ENCODE measurements around the gene CYP39A1.
A peak's percentile ranks its signal among the peaks of the same experiment; 100 is the strongest.

Gene CYP39A1

DNA sequence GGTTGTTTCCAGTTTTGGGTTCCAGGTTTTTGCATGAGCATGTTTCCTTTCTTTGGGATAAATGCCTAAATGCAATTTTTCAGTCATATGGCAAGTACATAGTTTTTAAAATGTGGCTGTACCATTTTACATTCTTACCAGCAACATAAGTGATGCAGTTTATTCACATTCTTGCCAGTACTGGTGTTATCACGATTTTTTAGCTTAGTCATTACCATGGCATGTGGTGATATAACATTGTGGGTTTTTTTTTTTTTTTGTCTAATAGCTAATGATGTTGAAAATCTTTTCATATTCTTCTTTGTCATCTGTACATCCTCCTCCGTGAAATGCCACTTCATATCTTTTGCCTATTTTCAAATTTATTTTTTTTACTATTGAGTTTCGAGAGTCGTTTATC, 32.2 kb upstream of the CYP39A1 start:
- Histone ChIP-seq H3K36me3 (no peaks in the 10 kb centered on the region), H3K4me2 (no peak overlapping the region), H3K9ac (no peak overlapping the region), H3K4me3 (no peak overlapping the region), H3K27ac (no peak overlapping the region), H3K4me1 (no peaks in the 10 kb centered on the region), H4K20me1 (no peaks in the 10 kb centered on the region), H3K27me3 (no peaks in the 10 kb centered on the region), H3K9me3 (peaks cover 19% of the 10 kb centered on the region)
- no peak for TF ChIP-seq Cebpa-rat (IDR thresholded peaks at IDR 0.05)

DNA sequence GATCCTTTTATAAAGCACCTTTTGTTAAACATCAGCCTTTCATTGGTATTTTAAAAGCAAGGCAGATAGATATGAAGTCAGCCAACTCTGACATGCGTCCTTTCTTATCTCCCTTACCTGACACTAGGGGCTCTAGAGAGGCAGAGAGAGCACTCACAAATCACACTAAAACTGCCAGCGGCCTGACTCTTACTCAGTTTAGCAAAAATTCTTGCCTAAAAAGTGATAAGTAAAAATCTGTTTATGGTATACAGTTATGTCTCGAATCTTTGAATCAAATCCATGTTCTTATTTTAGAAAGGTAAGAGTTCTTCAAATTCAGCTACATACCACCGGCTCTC, 24.7 kb upstream of the CYP39A1 start:
- Histone ChIP-seq H3K9ac (no peak overlapping the region), H3K4me3 (no peak overlapping the region), H3K27ac (no peak overlapping the region), H3K27me3 (no peaks in the 10 kb centered on the region), H3K9me3 (no peaks in the 10 kb centered on the region), H4K20me1 (no peaks in the 10 kb centered on the region), H3K4me2 (no peak overlapping the region), H3K4me1 (0 out of 2 replicates have a peak, but pooled peaks cover 4% of the 10 kb centered on the region), H3K36me3 (no peaks in the 10 kb centered on the region)
- TF ChIP-seq Cebpa-rat (IDR thresholded peaks at IDR 0.05), result no peak

DNA sequence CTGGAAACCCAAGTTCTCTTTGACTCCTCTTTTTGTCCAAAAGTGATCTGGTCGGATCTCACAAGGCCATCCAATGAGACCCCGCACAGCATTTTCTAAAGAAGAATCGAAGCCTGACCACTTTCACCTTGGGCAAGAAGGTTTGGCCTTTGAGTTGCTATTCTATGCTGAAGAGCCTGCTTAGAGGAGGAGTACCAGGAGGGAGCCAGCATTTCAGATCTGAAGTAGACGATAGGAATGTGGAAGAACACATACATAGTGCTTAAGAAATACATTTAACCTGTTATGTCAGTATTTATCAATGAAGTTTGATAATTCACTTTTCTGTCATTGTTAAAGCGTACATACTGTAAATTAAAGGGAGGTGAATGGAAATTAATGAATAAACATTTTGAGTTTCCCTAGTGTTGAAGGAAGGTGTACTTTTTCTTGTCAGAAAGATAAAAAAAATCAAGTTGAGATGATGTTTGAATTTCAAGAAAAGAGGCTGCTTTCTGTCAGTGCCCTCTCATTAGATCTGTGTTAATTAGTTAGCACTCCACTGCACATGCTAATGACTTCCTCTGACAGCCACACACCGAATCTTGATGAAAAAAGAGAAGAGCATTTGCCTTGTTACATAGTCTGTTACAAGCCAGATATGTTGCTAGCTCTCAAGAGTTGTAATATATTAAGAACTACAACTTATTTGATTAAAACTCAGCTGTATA, 24.1 kb upstream of the CYP39A1 start:
- no peak overlapping the region for H3K27ac ChIP-seq
- H3K4me2 ChIP-seq, result no peak overlapping the region
- H3K4me3 ChIP-seq, result no peak overlapping the region
- H3K9me3 ChIP-seq, result no peaks in the 10 kb centered on the region
- no peaks in the 10 kb centered on the region for H3K27me3 ChIP-seq
- H3K4me1 ChIP-seq, result 0 out of 2 replicates have a peak, but pooled peaks cover 4% of the 10 kb centered on the region
- no peaks in the 10 kb centered on the region for H3K36me3 ChIP-seq
- H4K20me1 ChIP-seq, result no peaks in the 10 kb centered on the region
- no peak overlapping the region for H3K9ac ChIP-seq
- TF ChIP-seq Cebpa-rat (IDR thresholded peaks at IDR 0.05), result no peak

DNA sequence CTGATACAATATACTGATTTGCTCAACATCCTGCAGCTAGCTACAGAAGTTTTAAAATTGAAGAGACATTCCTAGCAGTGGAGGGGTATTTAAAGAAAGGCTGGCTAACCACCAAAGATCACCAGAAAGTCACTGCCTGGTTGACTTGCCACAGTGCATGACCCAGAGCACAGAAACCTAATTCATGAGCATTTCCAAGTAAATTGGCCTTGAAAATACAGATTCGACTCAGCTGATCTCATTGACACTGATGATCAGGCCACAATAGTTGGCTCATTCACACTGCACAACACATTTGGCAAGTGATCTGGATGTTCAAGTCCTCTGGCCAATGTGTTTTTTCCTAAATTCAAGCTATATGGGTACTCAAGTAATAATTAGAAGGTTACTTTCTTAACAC, 21.8 kb upstream of the CYP39A1 start:
- Histone ChIP-seq H3K4me1 (0 out of 2 replicates have a peak, but pooled peaks cover 4% of the 10 kb centered on the region), H3K4me3 (no peak overlapping the region), H3K27ac (no peak overlapping the region), H3K36me3 (no peaks in the 10 kb centered on the region), H3K27me3 (no peaks in the 10 kb centered on the region), H3K9me3 (no peaks in the 10 kb centered on the region), H3K4me2 (no peak overlapping the region), H4K20me1 (no peaks in the 10 kb centered on the region), H3K9ac (no peak overlapping the region)
- no peak for TF ChIP-seq Cebpa-rat (IDR thresholded peaks at IDR 0.05)

DNA sequence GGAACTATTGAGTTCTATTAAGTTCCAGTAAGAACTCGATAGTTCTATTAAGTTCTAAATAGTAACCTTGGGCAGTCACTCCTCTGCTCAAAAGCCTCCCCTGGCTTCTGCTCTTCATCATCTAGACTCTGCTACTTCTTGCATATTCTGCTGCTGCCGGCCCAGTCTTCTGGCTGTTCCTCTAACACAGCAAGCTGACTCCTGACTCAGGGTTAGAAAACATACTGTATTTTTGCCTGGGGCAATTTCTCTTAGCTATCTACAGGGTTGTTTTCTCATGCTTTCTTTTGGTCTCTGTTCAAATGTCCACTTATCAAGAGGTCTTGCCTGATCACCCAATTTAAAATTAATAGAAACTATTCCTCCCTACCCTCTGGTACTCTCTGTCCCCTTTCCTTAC, 14.8 kb upstream of the CYP39A1 start:
- no peak for TF ChIP-seq Cebpa-rat (IDR thresholded peaks at IDR 0.05)
- H3K36me3 ChIP-seq, result no peaks in the 10 kb centered on the region
- H3K4me3 ChIP-seq, result no peak overlapping the region
- no peaks in the 10 kb centered on the region for H3K4me1 ChIP-seq
- no peak overlapping the region for H3K9ac ChIP-seq
- H3K9me3 ChIP-seq, result no peaks in the 10 kb centered on the region
- no peaks in the 10 kb centered on the region for H3K27me3 ChIP-seq
- H4K20me1 ChIP-seq, result no peaks in the 10 kb centered on the region
- H3K27ac ChIP-seq, result no peak overlapping the region
- no peak overlapping the region for H3K4me2 ChIP-seq

DNA sequence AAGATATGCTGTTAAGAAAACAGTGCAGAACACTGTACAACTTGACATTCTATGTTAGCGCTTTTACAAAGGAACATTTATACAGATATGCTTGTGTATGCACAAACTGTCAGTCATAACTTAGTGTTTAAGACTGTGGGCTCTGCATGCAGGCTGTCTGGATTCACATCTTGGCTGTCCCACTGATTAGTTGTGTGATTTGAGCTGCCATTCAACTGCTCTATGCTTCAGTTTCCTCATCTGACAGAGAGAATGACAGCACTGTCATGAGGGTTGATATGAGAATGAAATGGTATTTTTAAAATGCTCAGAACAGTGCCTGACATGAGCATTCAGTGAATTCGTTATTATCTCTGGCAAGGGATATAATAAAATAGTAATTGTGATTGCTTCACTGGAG, 8.9 kb upstream of the CYP39A1 start:
- Histone ChIP-seq H4K20me1 (no peaks in the 10 kb centered on the region), H3K9ac (no peak overlapping the region), H3K9me3 (no peaks in the 10 kb centered on the region), H3K36me3 (no peaks in the 10 kb centered on the region), H3K4me3 (no peak overlapping the region), H3K4me1 (no peaks in the 10 kb centered on the region), H3K4me2 (no peak overlapping the region), H3K27me3 (no peaks in the 10 kb centered on the region), H3K27ac (no peak overlapping the region)
- TF ChIP-seq Cebpa-rat (IDR thresholded peaks at IDR 0.05), result no peak

DNA sequence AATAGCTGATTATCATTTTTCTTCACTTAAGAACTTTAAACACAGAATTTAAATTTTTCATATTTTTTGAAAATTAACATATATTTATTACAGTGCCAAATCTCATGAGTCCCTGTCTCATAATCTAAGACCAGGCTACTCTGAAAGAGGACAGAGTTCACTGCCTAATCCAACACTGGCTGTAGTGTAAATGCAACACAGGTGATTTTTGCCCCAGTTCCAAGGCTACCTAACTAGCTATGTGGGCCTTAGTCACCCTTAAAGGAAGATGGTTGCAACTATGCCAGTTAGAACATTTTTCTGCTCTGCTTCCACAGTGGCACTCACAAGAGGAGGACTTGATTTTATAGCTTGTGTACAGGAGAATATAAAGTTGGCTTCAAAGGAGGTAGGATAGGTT, 5.0 kb upstream of the CYP39A1 start:
- Histone ChIP-seq H3K4me1 (no peaks in the 10 kb centered on the region), H3K4me2 (no peak overlapping the region), H3K27me3 (peaks cover 15% of the 10 kb centered on the region), H3K36me3 (no peaks in the 10 kb centered on the region), H3K9me3 (peaks cover 7% of the 10 kb centered on the region; the same call in 1 of the 2 replicates), H4K20me1 (no peaks in the 10 kb centered on the region), H3K4me3 (no peak overlapping the region), H3K9ac (no peak overlapping the region), H3K27ac (no peak overlapping the region)
- no peak for TF ChIP-seq Cebpa-rat (IDR thresholded peaks at IDR 0.05)

DNA sequence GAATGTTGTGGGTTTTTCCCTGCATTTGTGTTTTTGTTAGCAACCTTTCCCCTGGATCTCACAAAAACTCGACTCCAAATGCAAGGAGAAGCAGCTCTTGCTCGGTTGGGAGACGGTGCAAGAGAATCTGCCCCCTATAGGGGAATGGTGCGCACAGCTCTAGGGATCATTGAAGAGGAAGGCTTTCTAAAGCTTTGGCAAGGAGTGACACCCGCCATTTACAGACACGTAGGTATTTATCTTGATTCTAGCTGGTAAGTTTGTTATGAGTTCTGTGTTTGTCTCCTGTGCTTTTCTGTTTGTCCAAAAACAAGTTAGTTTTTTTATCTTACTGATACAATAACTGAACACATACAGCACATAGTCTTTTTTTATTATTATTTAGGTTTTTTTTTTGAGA, 3.2 kb upstream of the CYP39A1 start:
- Histone ChIP-seq H3K9ac (no peak overlapping the region), H3K4me1 (peaks cover 6% of the 10 kb centered on the region; the same call in 1 of the 2 replicates), H3K36me3 (no peaks in the 10 kb centered on the region), H3K4me2 (no peak overlapping the region), H3K27ac (no peak overlapping the region), H3K27me3 (peaks cover 20% of the 10 kb centered on the region), H3K9me3 (peaks cover 8% of the 10 kb centered on the region; the same call in 1 of the 2 replicates), H4K20me1 (no peaks in the 10 kb centered on the region), H3K4me3 (no peak overlapping the region)
- TF ChIP-seq Cebpa-rat (IDR thresholded peaks at IDR 0.05), result no peak

DNA sequence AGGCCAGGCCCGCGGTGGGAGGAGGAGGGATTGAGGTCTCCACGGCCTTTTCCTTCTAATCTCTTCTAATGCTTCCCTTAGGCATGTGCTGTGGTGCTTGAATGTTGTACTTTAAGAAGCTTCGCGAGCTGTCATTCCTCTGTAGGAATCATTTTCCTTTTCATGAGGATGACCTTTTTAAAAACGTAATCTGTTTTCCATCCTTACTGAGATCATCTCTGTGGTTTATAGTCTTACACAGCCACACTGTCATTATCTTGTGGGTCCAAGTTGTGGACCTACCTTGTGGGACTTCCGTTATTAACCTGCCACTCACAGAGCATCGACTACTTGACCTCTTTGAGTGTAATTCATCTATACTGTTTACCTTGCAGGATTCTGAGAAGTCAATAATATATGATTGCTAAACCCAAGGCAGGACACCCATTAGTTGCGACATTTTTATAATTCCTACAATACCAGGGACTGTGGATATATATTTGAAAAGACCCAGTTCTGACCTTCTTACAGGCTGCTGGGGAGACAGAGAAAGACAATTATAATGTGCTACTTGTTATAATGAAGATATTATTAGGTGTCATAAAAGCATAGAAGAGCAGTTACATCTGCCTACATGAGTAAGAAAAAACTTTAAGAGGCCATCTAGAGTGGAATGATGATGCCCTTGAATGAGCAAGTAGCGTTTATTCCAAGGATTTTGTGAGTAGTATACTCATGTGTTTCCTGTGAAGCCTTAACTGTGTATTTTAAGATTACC, 999 bp upstream of the CYP39A1 start:
- Histone ChIP-seq H4K20me1 (no peaks in the 10 kb centered on the region), H3K36me3 (no peaks in the 10 kb centered on the region), H3K9ac (peak overlapping the region; percentile 34; the same call in 1 of the 2 replicates), H3K27ac (no peak overlapping the region), H3K4me3 (peak overlapping the region; percentile 76), H3K27me3 (peaks cover 20% of the 10 kb centered on the region), H3K9me3 (peaks cover 8% of the 10 kb centered on the region; the same call in 1 of the 2 replicates), H3K4me2 (peak overlapping the region; percentile 82), H3K4me1 (peaks cover 6% of the 10 kb centered on the region; the same call in 1 of the 2 replicates)
- no peak for TF ChIP-seq Cebpa-rat (IDR thresholded peaks at IDR 0.05)

DNA sequence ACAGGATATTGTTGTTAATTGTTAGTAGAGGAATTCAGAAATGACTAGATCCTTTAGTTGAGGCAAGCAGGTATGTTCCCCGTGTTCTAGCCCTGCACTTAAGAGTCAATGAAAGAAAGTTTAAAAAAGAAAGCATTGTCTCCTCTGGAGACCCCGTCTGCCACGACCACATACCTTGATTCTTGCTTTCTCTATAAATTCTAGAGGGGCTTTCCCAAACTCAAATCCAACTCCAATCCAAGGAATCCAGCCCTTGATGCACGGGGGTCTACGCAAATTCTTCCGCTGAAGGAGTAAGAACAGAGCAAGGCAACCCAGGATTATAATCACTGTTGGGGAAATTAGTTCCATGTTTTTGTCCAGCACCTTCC, 401 bp downstream of the CYP39A1 start:
- Histone ChIP-seq H3K36me3 (no peaks in the 10 kb centered on the region), H3K27ac (no peak overlapping the region), H3K9ac (no peak overlapping the region; the same call in 1 of the 2 replicates), H3K27me3 (peaks cover 20% of the 10 kb centered on the region), H3K9me3 (peaks cover 8% of the 10 kb centered on the region; the same call in 1 of the 2 replicates), H3K4me1 (peaks cover 6% of the 10 kb centered on the region; the same call in 1 of the 2 replicates), H3K4me3 (peak overlapping the region; percentile 76), H4K20me1 (no peaks in the 10 kb centered on the region), H3K4me2 (peak overlapping the region; percentile 82)
- no peak for TF ChIP-seq Cebpa-rat (IDR thresholded peaks at IDR 0.05)
